K562 treated with DMSO at 1 percent for 12 hours (cell line): Measurements from ENCODE around the gene CDH2. TPM values are rescaled to one million over a fixed set of nuclear protein-coding genes. Genes with fewer than 3 reads are reported as not detected.

Experiments used
- total RNA-seq: library from RNA; unstranded; fragments of 300-600 nt; gene quantifications from 2 replicates; pipeline ENCODE4 v1.2.3, GENCODE V29; 2022; ENCODE audit not compliant: insufficient read depth

The CDH2 gene
- not detected in 2 replicates for total RNA-seq

GRCh38 chr18:28176948-28177827 lies at the start of gene CDH2:
Gene CDH2 (minus strand): TSS chr18:28177130. CDS start chr18:28177022, 108 bp downstream.

